H1 (cell line): ENCODE measurements around the gene DNAJC11. TPM values are rescaled to one million over a fixed set of nuclear protein-coding genes. Genes with fewer than 3 reads are reported as not detected.
A peak's percentile ranks its signal among the peaks of the same experiment; 100 is the strongest.

Experiments used
- ATF3 ChIP-seq: IDR thresholded peaks from 2 replicates; pipeline ENCODE4 v1.6.1; 2011; ENCODE audit warnings: low read depth, mild to moderate bottlenecking, low read length; ENCODE audit not compliant: insufficient read depth
- NANOG ChIP-seq: IDR thresholded peaks from 2 replicates; pipeline ENCODE4 v1.6.1; 2011; ENCODE audit warnings: low read length, low read depth, mild to moderate bottlenecking, inconsistent platforms; ENCODE audit not compliant: insufficient read depth, poor library complexity, severe bottlenecking
- RAD21 ChIP-seq, 2 experiments: IDR thresholded peaks in 1 of 2; conservative IDR thresholded peaks in 1 of 2; 2 replicates each; pipeline ENCODE4 v1.6.1; 2011; ENCODE audit warnings: low read depth in 2 of 2, low read length in 2 of 2, improper control_type of control experiment in 1 of 2, inconsistent platforms in 1 of 2, mild to moderate bottlenecking in 1 of 2, moderate library complexity in 1 of 2
- TEAD4 ChIP-seq: IDR thresholded peaks from 2 replicates; pipeline ENCODE4 v1.6.1; 2012; ENCODE audit warnings: low read depth, low read length, inconsistent platforms, mixed read lengths
- polyA plus RNA-seq, 7 experiments: library from polyadenylated mRNA; depleted of rRNA in 3 of 7; stranded (reverse) in 5 of 7; unstranded in 2 of 7; fragments of >200 nt in 5 of 7; fragments of 200-250 nt in 2 of 7; gene quantifications; 1 replicate in 5 of 7; 2 replicates in 1 of 7; 4 replicates in 1 of 7; pipeline versions ENCODE4 v1.2.1 to v1.2.3, GENCODE V29; 2011 to 2013; ENCODE audit warnings: missing spikeins in 2 of 7, mixed read lengths in 2 of 7
- total RNA-seq: library from RNA; stranded (reverse); fragmentation: NEBNext Ultra II Directional; extraction: Animal tissue kit (Norgen Biotek cat#: 25700); gene quantifications from 2 replicates; pipeline ENCODE4 v1.2.1, GENCODE V29; 2021
- TF ChIP-seq, protein P1 (sequence below): fragments of 300-600 bp; sonication (generic); IDR thresholded peaks from 2 replicates; pipeline ENCODE4 v1.7.1; 2012; ENCODE audit warnings: low read length, moderate library complexity, mild to moderate bottlenecking, inconsistent platforms; ENCODE audit not compliant: insufficient replicate concordance
- TF ChIP-seq, protein P2 (sequence below), 3 experiments: IDR thresholded peaks; 1 replicate in 2 of 3; 2 replicates in 1 of 3; pipeline versions ENCODE4 v1.5.1 to v1.6.1; 2011; ENCODE audit warnings: low read length in 3 of 3, mild to moderate bottlenecking in 3 of 3, inconsistent platforms in 2 of 3, low read depth in 1 of 3, moderate library complexity in 1 of 3; ENCODE audit not compliant: insufficient read depth in 1 of 3; ENCODE audit errors: control extremely low read depth in 1 of 3

Gene DNAJC11
- total and polyA plus RNA-seq, 2 of the 8 experiments (the other 6 are each of a cell fraction or from before 2014, with no cell fraction given): 43.9 to 90.9 TPM

GRCh38 chr1:6727535-6727934, 25.9 kb upstream of the DNAJC11 start (continued):
- TF ChIP-seq, protein P1, sequence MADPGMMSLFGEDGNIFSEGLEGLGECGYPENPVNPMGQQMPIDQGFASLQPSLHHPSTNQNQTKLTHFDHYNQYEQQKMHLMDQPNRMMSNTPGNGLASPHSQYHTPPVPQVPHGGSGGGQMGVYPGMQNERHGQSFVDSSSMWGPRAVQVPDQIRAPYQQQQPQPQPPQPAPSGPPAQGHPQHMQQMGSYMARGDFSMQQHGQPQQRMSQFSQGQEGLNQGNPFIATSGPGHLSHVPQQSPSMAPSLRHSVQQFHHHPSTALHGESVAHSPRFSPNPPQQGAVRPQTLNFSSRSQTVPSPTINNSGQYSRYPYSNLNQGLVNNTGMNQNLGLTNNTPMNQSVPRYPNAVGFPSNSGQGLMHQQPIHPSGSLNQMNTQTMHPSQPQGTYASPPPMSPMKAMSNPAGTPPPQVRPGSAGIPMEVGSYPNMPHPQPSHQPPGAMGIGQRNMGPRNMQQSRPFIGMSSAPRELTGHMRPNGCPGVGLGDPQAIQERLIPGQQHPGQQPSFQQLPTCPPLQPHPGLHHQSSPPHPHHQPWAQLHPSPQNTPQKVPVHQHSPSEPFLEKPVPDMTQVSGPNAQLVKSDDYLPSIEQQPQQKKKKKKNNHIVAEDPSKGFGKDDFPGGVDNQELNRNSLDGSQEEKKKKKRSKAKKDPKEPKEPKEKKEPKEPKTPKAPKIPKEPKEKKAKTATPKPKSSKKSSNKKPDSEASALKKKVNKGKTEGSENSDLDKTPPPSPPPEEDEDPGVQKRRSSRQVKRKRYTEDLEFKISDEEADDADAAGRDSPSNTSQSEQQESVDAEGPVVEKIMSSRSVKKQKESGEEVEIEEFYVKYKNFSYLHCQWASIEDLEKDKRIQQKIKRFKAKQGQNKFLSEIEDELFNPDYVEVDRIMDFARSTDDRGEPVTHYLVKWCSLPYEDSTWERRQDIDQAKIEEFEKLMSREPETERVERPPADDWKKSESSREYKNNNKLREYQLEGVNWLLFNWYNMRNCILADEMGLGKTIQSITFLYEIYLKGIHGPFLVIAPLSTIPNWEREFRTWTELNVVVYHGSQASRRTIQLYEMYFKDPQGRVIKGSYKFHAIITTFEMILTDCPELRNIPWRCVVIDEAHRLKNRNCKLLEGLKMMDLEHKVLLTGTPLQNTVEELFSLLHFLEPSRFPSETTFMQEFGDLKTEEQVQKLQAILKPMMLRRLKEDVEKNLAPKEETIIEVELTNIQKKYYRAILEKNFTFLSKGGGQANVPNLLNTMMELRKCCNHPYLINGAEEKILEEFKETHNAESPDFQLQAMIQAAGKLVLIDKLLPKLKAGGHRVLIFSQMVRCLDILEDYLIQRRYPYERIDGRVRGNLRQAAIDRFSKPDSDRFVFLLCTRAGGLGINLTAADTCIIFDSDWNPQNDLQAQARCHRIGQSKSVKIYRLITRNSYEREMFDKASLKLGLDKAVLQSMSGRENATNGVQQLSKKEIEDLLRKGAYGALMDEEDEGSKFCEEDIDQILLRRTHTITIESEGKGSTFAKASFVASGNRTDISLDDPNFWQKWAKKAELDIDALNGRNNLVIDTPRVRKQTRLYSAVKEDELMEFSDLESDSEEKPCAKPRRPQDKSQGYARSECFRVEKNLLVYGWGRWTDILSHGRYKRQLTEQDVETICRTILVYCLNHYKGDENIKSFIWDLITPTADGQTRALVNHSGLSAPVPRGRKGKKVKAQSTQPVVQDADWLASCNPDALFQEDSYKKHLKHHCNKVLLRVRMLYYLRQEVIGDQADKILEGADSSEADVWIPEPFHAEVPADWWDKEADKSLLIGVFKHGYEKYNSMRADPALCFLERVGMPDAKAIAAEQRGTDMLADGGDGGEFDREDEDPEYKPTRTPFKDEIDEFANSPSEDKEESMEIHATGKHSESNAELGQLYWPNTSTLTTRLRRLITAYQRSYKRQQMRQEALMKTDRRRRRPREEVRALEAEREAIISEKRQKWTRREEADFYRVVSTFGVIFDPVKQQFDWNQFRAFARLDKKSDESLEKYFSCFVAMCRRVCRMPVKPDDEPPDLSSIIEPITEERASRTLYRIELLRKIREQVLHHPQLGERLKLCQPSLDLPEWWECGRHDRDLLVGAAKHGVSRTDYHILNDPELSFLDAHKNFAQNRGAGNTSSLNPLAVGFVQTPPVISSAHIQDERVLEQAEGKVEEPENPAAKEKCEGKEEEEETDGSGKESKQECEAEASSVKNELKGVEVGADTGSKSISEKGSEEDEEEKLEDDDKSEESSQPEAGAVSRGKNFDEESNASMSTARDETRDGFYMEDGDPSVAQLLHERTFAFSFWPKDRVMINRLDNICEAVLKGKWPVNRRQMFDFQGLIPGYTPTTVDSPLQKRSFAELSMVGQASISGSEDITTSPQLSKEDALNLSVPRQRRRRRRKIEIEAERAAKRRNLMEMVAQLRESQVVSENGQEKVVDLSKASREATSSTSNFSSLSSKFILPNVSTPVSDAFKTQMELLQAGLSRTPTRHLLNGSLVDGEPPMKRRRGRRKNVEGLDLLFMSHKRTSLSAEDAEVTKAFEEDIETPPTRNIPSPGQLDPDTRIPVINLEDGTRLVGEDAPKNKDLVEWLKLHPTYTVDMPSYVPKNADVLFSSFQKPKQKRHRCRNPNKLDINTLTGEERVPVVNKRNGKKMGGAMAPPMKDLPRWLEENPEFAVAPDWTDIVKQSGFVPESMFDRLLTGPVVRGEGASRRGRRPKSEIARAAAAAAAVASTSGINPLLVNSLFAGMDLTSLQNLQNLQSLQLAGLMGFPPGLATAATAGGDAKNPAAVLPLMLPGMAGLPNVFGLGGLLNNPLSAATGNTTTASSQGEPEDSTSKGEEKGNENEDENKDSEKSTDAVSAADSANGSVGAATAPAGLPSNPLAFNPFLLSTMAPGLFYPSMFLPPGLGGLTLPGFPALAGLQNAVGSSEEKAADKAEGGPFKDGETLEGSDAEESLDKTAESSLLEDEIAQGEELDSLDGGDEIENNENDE: no peak
- TF ChIP-seq RAD21 (IDR thresholded peaks at IDR 0.05 in 1 of 2, conservative IDR thresholded peaks at IDR 0.05 in 1 of 2; ENCODE audit: low read depth in 2 of 2, low read length in 2 of 2) (peak; percentile 69 to 83), NANOG (peak; percentile 39), TEAD4 (0 out of 2 replicates have a peak, but pooled peaks have one; percentile 10), ATF3 (no peak)
- TF ChIP-seq, protein P2, sequence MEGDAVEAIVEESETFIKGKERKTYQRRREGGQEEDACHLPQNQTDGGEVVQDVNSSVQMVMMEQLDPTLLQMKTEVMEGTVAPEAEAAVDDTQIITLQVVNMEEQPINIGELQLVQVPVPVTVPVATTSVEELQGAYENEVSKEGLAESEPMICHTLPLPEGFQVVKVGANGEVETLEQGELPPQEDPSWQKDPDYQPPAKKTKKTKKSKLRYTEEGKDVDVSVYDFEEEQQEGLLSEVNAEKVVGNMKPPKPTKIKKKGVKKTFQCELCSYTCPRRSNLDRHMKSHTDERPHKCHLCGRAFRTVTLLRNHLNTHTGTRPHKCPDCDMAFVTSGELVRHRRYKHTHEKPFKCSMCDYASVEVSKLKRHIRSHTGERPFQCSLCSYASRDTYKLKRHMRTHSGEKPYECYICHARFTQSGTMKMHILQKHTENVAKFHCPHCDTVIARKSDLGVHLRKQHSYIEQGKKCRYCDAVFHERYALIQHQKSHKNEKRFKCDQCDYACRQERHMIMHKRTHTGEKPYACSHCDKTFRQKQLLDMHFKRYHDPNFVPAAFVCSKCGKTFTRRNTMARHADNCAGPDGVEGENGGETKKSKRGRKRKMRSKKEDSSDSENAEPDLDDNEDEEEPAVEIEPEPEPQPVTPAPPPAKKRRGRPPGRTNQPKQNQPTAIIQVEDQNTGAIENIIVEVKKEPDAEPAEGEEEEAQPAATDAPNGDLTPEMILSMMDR (IDR thresholded peaks at IDR 0.05; ENCODE audit: control extremely low read depth in 1 of 3, insufficient read depth in 1 of 3, low read depth in 1 of 3, low read length in 3 of 3): peak; percentile 56 to 91 (median 84)
